Activated B cell treated with CpG ODN at 0.5 μM for 24 hours (primary cell): ENCODE data around the gene FUBP3. TPM values are rescaled to one million over a fixed set of nuclear protein-coding genes. Genes with fewer than 3 reads are reported as not detected.

Source experiments
- ATAC-seq: fragments of 200-7000 bp; cut with Tn5 transposase; one replicate; pipeline ENCODE4 v1.10.0; 2021; ENCODE audit warnings: low read depth, mild to moderate bottlenecking, moderate library complexity
- CTCF ChIA-PET: fragments of 350-600 bp; sonication (Branson Sonifier 250); formaldehyde crosslinking; loops from one replicate; lab custom pipeline; 2021; ENCODE audit warnings: antibody characterized with exemption; lab: Charles Lee
- POLR2A ChIA-PET: fragments of 350-600 bp; sonication (Branson Sonifier 250); formaldehyde crosslinking; loops from one replicate; lab custom pipeline; 2021; ENCODE audit warnings: antibody characterized with exemption; lab: Charles Lee
- DNase-seq: peaks from one replicate; pipeline ENCODE4 v3.0.0; 2022
- H3K27ac Mint-ChIP-seq: one replicate; pipeline ENCODE4 v1.8.0; 2020; ENCODE audit warnings: mixed read lengths
- H3K27me3 Mint-ChIP-seq: one replicate; pipeline ENCODE4 v1.8.0; 2021; ENCODE audit warnings: mixed read lengths
- H3K36me3 Mint-ChIP-seq: one replicate; pipeline ENCODE4 v1.8.0; 2021; ENCODE audit warnings: low read depth, mixed read lengths
- H3K4me1 Mint-ChIP-seq: one replicate; pipeline ENCODE4 v1.8.0; 2021; ENCODE audit warnings: mixed read lengths
- H3K4me3 Mint-ChIP-seq: one replicate; pipeline ENCODE4 v1.8.0; 2020; ENCODE audit warnings: mild to moderate bottlenecking, mixed read lengths
- H3K9me3 Mint-ChIP-seq: one replicate; pipeline ENCODE4 v1.8.0; 2020; ENCODE audit warnings: mixed read lengths
- CTCF ChIP-seq: fragments of 200-600 bp; IDR thresholded peaks from one replicate; pipeline ENCODE4 v1.8.0; 2022; ENCODE audit warnings: antibody characterized with exemption, mild to moderate bottlenecking
- intact Hi-C: fragments of 100-400 bp; cut with micrococcal nuclease; formaldehyde crosslinking; loops from one replicate; pipeline ENCODE4 v1.15.1; 2024
- total RNA-seq: library from RNA; stranded (reverse); gene quantifications from 2 replicates; pipeline ENCODE4 v1.2.3, GENCODE V29; 2022

The FUBP3 gene
- total RNA-seq, 1 donor from 2014 or later: 44.7 TPM

GRCh38 chr9:130627051-130627450 lies 47.7 kb downstream of the FUBP3 start:
- H3K36me3 Mint-ChIP-seq: peaks cover 87% of the 10 kb centered on the region
- H3K27ac Mint-ChIP-seq: no peak overlapping the region
- H3K4me1 Mint-ChIP-seq: no peaks in the 10 kb centered on the region
- ChIA-PET CTCF (no interaction called here), POLR2A (no interaction called here)
- H3K27me3 Mint-ChIP-seq: no peaks in the 10 kb centered on the region
- intact Hi-C loops: no loop called here
- no peak for TF ChIP-seq CTCF
- no peak overlapping the region for H3K4me3 Mint-ChIP-seq
- no peak for ATAC-seq
- no peak for DNase-seq
- H3K9me3 Mint-ChIP-seq: no peaks in the 10 kb centered on the region

- H3K27me3 Mint-ChIP-seq: no peaks in the 10 kb centered on the region
- H3K27ac Mint-ChIP-seq: no peak overlapping the region
- no peak for TF ChIP-seq CTCF
- ATAC-seq (no peak), DNase-seq (no peak)
- H3K9me3 Mint-ChIP-seq: no peaks in the 10 kb centered on the region
- peaks cover 89% of the 10 kb centered on the region for H3K36me3 Mint-ChIP-seq
- H3K4me3 Mint-ChIP-seq: no peak overlapping the region
- intact Hi-C loops: no loop called here
- ChIA-PET POLR2A (no interaction called here), CTCF (no interaction called here)
- no peaks in the 10 kb centered on the region for H3K4me1 Mint-ChIP-seq
Measured at GRCh38 chr9:130627896-130628792, 48.8 kb downstream of the FUBP3 start.

GRCh38 chr9:130629443-130630070 lies 50.2 kb downstream of the FUBP3 start:
- Mint-ChIP-seq H3K9me3 (no peaks in the 10 kb centered on the region), H3K27me3 (no peaks in the 10 kb centered on the region), H3K4me3 (no peak overlapping the region), H3K27ac (no peak overlapping the region), H3K36me3 (peaks cover 87% of the 10 kb centered on the region), H3K4me1 (no peaks in the 10 kb centered on the region)
- intact Hi-C loops: no loop called here
- POLR2A ChIA-PET: no interaction called here
- DNase-seq: no peak
- ATAC-seq: no peak
- no peak for TF ChIP-seq CTCF
- CTCF ChIA-PET: no interaction called here

GRCh38 chr9:130630071-130630450 lies 50.7 kb downstream of the FUBP3 start:
- H3K9me3 Mint-ChIP-seq: no peaks in the 10 kb centered on the region
- POLR2A ChIA-PET: no interaction called here
- H3K4me1 Mint-ChIP-seq: no peaks in the 10 kb centered on the region
- no peak for DNase-seq
- CTCF ChIA-PET: no interaction called here
- H3K36me3 Mint-ChIP-seq: peaks cover 87% of the 10 kb centered on the region
- H3K27ac Mint-ChIP-seq: no peak overlapping the region
- TF ChIP-seq CTCF: no peak
- H3K4me3 Mint-ChIP-seq: no peak overlapping the region
- no peak for ATAC-seq
- intact Hi-C loops: no loop called here
- no peaks in the 10 kb centered on the region for H3K27me3 Mint-ChIP-seq

- peaks cover 84% of the 10 kb centered on the region for H3K36me3 Mint-ChIP-seq
- ChIA-PET CTCF (no interaction called here), POLR2A (no interaction called here)
- DNase-seq (no peak), ATAC-seq (no peak)
- no peaks in the 10 kb centered on the region for H3K27me3 Mint-ChIP-seq
- H3K4me1 Mint-ChIP-seq: no peaks in the 10 kb centered on the region
- no peak overlapping the region for H3K4me3 Mint-ChIP-seq
- TF ChIP-seq CTCF: no peak
- no peaks in the 10 kb centered on the region for H3K9me3 Mint-ChIP-seq
- no peak overlapping the region for H3K27ac Mint-ChIP-seq
- intact Hi-C loops: no loop called here
Measured at GRCh38 chr9:130630506-130631330, 51.3 kb downstream of the FUBP3 start.
